ENCODE results near the gene DTNB.

Gene DTNB

DNA sequence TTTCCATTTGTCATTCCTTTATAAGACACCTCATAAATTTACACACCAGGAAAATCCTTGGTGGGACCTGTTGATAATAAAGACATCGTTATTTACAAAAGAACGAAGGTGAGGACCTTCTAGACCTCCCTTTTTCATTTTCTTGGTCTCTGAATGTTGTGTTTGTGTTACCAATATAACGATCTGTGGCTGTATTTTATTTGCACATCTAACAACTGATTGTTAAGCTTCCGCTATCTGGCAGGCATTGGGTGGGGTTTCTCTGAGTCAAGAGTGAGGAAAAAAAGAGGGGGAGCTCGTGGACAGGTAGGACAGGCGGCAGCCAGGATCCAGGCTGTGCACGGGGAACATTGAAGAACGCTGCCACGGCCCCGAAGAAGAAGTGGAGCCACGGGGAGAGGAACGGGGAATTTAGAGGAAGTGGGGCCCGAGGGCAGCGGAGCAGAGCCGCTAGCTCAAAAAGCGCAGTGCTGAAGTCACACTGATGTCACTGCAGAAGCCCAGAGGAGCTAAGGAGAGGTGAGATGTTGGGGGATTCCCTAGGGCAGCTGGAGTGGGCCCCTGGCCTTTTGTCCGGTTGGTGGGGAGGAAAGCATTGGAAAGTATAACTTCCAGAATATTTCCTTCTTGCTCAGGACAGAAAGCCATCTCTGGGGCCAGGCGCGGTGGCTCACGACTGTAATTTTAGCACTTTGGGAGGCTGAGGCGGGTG is 310.8 kb downstream of the DTNB start:
- DNase-seq = peak; percentile 70

DNA sequence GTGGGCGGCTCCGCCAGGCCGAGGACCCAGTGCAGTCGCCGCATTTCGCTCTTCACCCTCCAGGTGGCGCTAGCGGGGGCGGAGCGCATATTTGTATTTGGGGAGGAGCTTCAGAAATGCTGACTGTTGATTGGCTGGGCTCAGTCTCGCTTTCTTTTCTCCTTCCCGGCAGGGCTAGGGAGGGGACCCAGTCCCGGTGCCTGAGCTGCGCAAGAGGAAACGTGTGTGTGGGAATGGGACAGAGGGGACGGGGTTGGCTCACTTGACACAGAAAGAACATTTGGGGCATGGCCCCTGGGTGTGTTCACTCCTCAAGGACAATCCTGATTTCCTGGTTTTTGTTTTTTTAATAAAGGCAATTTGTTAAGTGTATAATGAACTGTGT is 311.3 kb downstream of the DTNB start:
- peak; percentile 97 for DNase-seq

DNA sequence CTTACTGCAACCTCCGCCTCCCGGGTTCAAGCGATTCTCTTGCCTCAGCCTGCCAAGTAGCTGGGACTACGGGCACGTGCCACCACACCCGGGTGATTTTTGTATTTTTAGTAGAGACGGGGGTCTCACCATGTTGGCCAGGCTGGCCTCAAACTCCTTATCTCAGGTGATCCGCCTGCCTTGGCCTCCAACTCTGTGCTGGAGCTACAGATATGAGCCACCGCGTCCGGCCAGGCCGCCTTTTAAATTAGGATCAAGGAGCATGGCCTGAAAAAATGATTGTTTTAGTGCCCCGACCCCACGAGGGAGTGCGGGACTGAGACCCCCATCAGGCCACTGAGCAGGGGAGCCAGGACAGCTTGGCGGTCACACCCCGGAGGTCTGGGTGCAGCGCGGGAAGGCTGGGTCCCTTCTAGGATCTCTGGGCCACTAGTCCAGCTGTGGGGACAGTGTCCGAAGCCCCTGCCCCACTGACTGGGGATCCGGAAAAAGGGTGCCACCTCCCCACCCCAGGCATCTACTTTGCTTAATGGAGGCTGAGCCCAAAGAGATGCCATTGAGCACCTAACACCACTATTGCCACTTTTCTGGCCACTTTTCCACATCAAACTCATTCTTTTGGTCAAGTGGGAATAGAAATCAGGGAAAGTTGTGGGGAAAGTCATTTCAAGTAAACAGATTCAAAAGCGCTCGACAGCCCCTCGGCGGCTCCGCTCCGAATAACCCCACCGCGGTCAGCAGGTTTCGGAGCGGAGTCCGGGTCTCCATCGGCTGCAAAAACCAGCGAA is 311.9 kb downstream of the DTNB start:
- no peak for DNase-seq

- no peak for DNase-seq
Observed at GRCh38 chr2:25358836-25359235, 314.5 kb downstream of the DTNB start.

- DNase-seq = no peak
Observed at GRCh38 chr2:25358249-25358815, 315.0 kb downstream of the DTNB start.

- no peak for DNase-seq
Observed at GRCh38 chr2:25356088-25356487, 317.3 kb downstream of the DTNB start.

DNA sequence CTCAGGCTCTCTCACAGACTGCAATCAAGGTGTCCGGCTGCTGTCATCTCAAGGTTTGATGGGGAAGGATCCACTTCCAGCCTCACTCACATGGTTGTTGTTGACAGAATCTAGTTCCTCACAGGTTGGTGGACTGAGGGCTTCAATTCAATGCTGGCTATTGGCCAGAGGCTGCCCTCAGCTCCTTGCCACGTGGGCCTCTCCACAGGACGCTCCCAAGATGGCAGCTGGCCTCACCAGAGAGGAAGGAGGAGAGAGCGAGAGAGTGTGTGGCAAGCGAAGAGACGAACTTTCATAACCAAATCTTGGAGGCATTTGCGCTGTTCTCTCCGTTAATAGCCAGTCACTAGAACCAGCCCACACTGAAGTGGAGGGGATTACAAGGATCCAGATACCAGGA is 318.1 kb downstream of the DTNB start:
- DNase-seq = no peak

GRCh38 chr2:25354116-25354515 is 319.3 kb downstream of the DTNB start:
- DNase-seq = no peak

DNA sequence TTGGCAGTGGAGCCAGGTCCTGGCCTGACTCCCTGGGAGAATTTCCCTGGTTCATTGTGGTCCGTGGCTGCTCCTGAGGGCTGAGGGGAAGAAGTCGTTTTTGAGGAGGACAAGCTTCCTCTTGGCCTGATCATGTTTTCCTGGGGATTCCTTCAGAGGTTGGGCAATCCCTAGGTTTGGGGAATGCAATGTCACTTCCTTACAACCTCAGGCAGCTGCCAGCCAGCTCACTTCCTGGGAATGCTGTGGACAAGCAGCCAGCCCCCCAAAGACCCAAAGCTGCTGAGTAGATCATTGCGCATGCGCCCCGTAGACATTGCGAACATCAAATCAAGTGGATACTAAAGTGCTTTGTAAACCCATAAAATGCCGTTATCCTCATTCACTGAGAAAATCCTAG is 324.0 kb downstream of the DTNB start:
- DNase-seq = no peak

DNA sequence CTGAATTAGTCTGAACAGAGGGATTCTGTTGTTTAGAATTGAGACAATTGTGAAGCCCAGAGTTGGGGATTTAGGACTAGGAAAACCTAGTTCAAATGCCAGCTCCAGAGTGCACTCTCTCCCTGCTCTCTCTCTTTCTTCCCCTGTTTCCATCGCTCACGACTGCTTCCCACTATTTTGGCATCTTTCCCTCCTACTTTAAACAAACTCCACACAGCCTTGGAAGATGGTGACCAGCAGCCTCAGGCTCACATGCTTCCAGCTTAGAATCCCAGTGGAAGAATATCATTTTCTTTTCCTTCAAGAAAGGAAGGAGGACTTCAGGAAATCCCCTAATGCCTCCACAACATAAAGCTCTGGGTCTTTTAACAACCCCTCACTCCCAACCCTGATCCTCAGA is 325.5 kb downstream of the DTNB start:
- DNase-seq = no peak

DNA sequence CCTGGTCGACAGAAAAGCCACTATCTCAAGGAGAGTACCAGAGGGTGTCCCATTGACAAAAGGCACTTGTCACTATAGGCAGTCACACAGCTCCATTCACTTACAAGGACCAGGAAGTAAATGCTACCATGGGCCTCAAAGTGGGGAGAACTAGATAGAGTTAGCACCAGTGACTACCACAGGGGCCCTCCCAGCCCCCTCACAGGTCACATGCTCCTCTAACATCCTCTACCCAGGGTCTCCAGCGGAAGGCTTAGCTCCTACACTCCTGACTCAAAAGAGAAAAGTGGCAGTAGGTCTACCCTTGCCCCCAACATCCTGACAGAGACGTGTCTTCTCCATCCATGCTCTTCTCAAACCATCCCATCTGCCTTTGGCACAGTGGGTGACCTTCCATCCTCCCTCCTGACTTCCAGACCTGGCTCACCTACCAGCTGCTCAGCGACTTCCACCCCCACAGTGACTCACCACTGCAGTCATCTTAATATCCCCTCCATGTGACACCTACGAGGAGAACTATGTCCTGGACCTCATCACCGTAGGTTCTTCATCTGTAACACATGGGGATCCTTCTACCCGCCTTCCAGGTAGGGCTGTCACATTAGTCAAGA is 326.1 kb downstream of the DTNB start:
- peak; percentile 72 for DNase-seq

DNA sequence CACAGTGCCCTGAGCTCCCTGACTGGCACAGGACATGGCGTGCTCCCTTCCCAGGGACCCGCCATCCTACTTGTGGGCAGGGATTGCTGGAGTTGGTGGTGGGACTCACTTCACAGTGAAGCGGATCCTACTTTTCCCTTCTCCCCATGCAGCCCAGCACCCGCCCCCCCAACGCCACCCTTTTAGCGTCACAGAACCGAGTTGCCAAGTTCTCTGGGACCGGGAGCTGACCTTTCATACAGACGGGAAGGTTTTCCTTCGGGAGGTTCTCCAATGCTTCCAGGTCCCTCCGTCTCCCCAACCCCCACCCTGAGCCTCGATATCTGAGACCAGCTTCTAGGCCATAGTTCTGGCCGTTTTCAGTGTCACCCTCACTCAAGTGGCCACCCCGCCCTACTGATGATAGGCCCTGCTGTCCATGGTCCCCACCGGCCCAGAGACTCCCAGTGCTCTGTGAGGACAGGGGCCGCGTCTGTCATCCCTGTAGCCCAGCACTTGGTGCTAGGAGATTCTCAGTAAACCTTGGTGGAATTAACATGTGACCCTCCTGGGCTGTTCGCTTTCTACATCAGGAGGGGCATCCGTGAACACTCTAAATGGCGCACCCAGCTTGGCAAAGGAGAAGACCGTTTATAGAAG is 330.1 kb downstream of the DTNB start:
- DNase-seq = no peak

GRCh38 chr2:25342372-25343186 is 330.8 kb downstream of the DTNB start:
- DNase-seq = peak; percentile 86

DNA sequence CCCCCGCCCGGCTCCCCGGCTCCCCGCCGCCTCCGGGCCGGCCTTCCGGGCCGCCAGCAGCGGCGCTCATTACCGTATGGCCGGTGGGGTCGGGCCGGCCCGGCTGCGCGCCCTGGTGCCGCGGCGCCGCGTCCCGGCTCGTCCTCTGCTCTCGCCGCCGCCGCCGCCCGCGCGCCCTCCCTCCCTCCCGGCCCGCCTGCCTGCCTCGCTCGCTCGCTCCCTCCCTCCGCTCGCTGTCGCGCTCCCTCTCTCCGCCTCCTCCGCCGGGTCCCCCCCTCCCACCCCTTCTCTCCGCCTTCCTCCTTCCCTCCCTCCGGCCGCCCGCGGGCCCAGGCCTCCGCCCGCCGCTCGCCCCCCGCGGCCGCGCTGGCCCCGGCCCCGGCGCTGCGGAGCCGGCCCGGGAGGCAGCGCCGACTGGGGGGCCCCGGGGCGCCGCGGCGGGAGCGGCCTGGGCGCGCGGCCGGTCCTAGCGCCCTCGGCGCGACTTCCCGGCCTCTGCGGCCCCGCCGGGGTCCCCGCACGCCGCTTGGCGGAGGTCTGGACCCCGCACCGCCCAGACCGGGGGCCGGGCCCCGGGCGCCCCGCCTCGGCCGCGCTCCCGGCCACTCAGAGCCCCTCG is 331.5 kb downstream of the DTNB start, which contains the start of gene DNMT3A:
DNMT3A (minus strand) TSS at position 173 of the 619 bp plus-strand sequence. CDS start 27,941 bp downstream, outside the sequence.
- DNase-seq = peak; percentile 73

DNA sequence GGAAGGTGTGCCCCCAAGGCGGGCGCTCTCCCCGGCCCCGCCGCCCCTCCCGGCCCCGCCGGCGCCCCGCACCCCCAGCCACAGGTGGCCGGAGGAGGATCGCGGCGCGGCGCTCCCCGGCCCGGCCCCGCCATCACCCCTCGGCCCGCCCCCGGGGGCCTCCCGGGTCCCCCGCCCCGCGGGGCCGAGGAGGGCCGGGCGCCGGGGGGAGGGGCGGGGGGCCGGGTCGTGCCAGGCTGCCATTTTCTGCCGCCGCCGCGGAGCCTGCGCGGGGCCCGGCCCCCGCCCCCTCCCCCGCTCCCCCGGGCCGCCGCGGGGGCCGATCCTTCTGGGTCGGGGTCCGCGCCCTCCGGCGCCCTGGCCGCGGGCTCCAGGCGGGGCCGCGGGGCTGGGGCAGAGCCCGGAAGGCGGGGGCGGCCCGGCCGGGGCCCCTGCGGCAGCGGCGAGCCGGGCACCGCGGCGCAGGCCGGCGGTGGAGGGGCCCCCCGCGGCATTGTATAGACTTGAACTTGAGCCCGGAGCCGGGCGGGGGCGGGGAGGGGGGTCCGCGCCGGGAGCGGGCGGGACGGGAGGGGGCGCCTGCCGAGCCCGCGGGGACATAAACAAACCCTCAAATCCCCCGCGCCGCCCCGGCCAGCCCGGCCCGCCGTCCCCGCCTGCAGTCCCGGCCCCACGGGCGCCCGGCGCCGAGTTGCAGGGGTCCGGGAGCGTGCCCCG is 332.2 kb downstream of the DTNB start:
- no peak for DNase-seq

DNA sequence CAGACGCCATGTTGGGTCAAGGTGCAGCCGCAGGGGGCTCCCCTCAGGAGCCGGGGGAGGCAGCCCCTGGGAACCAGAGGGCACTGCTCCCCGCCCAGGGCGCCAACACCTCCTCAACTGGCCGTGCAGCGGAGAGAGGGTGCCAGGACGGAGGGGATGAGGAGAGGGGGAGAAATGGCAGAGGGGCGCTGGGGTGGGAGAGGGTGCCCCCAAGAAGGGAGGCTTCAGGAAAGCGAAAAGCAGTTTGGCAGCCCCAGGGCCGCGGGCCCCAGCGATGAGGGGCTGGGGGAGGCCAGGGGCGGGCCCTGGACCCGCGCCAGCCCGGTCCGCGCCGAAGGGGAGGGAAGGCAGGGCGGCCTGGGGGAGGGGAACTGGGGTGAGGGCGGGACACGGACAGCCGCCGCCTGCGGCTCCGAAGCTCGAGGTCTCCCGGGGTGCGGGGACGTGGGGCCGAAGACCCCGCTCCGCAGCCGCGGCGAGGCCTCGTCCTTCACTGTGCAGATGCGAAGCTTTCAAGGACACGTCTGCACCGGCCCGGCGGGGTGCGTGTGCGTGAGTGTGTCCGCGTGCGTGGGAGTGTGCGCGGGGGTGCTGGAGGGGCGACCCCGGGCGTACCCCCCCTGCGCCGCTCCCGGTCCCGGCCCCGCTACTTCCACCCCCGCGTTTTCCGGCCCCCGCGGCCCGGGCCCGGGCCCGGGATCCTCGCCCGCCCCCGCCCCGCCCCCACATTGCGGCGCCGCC is 333.0 kb downstream of the DTNB start:
- DNase-seq = peak; percentile 42

- no peak for DNase-seq
Observed at GRCh38 chr2:25339791-25340180, 333.6 kb downstream of the DTNB start.

DNA sequence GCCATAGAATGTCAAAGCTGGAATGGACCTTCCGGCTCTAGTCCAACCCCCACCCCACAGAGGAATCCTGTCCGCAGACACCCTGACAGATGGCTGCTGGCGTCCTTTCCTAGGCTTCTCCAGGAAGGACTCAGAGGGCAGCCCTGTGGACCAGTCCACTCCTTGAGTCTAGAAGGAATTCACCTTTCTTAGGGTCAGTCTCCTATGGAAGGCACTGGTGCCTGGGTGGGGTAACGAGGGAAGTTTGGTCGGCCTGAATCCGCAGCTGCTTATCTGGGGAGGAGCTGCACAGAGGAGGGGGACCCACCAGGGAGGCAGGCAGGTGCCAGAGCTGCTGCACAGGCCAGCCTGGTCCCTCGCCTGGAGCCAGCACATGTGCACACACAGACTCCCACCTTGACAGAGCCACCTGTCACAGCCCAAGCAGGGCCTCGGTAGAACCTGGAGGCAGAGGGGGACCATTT is 334.1 kb downstream of the DTNB start:
- no peak for DNase-seq

- no peak for DNase-seq
Observed at GRCh38 chr2:25338401-25338800, 335.0 kb downstream of the DTNB start.

DNA sequence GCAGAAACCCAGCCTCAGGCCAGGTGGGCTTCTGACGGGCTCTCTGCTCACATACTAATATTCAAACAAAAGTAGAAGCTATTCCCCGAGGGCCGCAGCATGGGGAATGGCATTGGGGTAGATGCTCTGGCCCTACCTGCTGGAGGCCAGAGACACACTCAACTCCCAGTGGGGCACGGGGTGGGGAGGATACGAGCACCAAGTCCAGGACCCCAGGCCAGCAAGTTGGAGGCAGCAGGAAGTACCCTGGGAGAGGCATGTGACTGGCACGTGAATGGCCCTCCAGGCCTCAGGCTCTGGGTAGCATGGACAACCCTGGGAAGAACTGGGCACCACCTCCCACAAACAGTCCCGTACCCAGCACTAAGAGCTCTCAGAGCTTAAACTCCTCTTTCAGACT is 335.5 kb downstream of the DTNB start:
- no peak for DNase-seq

Measured in activated CD4-positive, alpha-beta T cell treated with anti-CD3 and anti-CD28 coated beads for 48 hours (primary cell).